GM21526 (cell line): ENCODE measurements around the gene COL20A1.

Source experiments
- ATAC-seq: cut with Tn5 transposase; IDR thresholded peaks from one replicate; pipeline ENCODE4 v1.9.1; 2021; ENCODE audit warnings: moderate library complexity; ENCODE audit not compliant: unreplicated experiment, low FRiP score

COL20A1 gene

GRCh38 chr20:63384336-63384735 is 91.3 kb downstream of the COL20A1 start:
- ATAC-seq, result no peak
